WTC11 (cell line): ENCODE results near the gene EPHA1. TPM values are rescaled to one million over a fixed set of nuclear protein-coding genes. Genes with fewer than 3 reads are reported as not detected.
A peak's percentile ranks its signal among the peaks of the same experiment; 100 is the strongest.

Source experiments
- ATAC-seq: fragments of 200-7000 bp; cut with Tn5 transposase; 2 replicates; pipeline ENCODE4 v1.10.0; 2021; ENCODE audit warnings: mild to moderate bottlenecking, moderate library complexity
- CTCF ChIA-PET: fragments of 300-600 bp; sonication (Branson Sonifier 250); formaldehyde crosslinking; loops from one replicate; lab custom pipeline; 2021; ENCODE audit warnings: antibody characterized with exemption; lab: Charles Lee
- POLR2A ChIA-PET: fragments of 350-600 bp; sonication (Branson Sonifier 250); formaldehyde crosslinking; loops from one replicate; lab custom pipeline; 2021; ENCODE audit warnings: antibody characterized with exemption; lab: Charles Lee
- DNase-seq: peaks from one replicate; pipeline ENCODE4 v3.0.0; 2021; ENCODE audit warnings: low spot score
- H3K27ac Mint-ChIP-seq: 2 replicates; pipeline ENCODE4 v1.8.0; 2021; ENCODE audit warnings: mixed read lengths
- H3K27me3 Mint-ChIP-seq: 2 replicates; pipeline ENCODE4 v1.8.0; 2021; ENCODE audit warnings: low read depth, mild to moderate bottlenecking, moderate library complexity, mixed read lengths
- H3K36me3 Mint-ChIP-seq: 2 replicates; pipeline ENCODE4 v1.8.0; 2021; ENCODE audit warnings: mixed read lengths
- H3K4me1 Mint-ChIP-seq: 2 replicates; pipeline ENCODE4 v1.8.0; 2022; ENCODE audit warnings: mixed read lengths
- H3K4me3 Mint-ChIP-seq: 2 replicates; pipeline ENCODE4 v1.8.0; 2021; ENCODE audit warnings: mild to moderate bottlenecking, moderate library complexity, mixed read lengths
- H3K9me3 Mint-ChIP-seq: 2 replicates; pipeline ENCODE4 v1.8.0; 2021; ENCODE audit warnings: mixed read lengths
- CBFB ChIP-seq: sonication (generic); formaldehyde crosslinking; IDR thresholded peaks from 2 replicates; pipeline ENCODE4 v1.8.1; 2022; ENCODE audit warnings: mild to moderate bottlenecking, low read depth, missing genetic modification reagents
- ESRRA ChIP-seq: sonication (generic); formaldehyde crosslinking; IDR thresholded peaks from 2 replicates; pipeline ENCODE4 v1.8.1; 2022; ENCODE audit warnings: mild to moderate bottlenecking, missing genetic modification reagents, borderline replicate concordance
- GRHL2 ChIP-seq: fragments of 250-450 bp; sonication (Bioruptor Pico); IDR thresholded peaks from 2 replicates; pipeline ENCODE4 v1.8.0; 2022; ENCODE audit warnings: mild to moderate bottlenecking, moderate library complexity; ENCODE audit not compliant: insufficient replicate concordance, severe bottlenecking
- MXD4 ChIP-seq: fragments of 250-450 bp; sonication (Bioruptor Pico); IDR thresholded peaks from 2 replicates; pipeline ENCODE4 v1.8.0; 2021; ENCODE audit warnings: mild to moderate bottlenecking, moderate library complexity, borderline replicate concordance
- ZBTB21 ChIP-seq: sonication (generic); formaldehyde crosslinking; IDR thresholded peaks from 2 replicates; pipeline ENCODE4 v1.8.1; 2023; ENCODE audit warnings: mild to moderate bottlenecking, missing genetic modification reagents, borderline replicate concordance
- ZNF232 ChIP-seq: sonication (generic); formaldehyde crosslinking; IDR thresholded peaks from 2 replicates; pipeline ENCODE4 v1.8.0; 2022; ENCODE audit warnings: mild to moderate bottlenecking, missing genetic modification reagents
- ZNF396 ChIP-seq: fragments of 250-450 bp; sonication (Bioruptor Pico); IDR thresholded peaks from 2 replicates; pipeline ENCODE4 v1.8.0; 2021; ENCODE audit warnings: mild to moderate bottlenecking, moderate library complexity, borderline replicate concordance
- ZNF423 ChIP-seq: fragments of 250-450 bp; sonication (Bioruptor Pico); IDR thresholded peaks from 2 replicates; pipeline ENCODE4 v2.1.2; 2022; ENCODE audit warnings: mild to moderate bottlenecking, moderate library complexity
- total RNA-seq: library from RNA; stranded (reverse); gene quantifications from 3 replicates; pipeline ENCODE4 v1.2.3, GENCODE V29; 2021
- TF ChIP-seq, protein P1 (sequence below): fragments of 250-450 bp; sonication (Bioruptor Pico); IDR thresholded peaks from 2 replicates; pipeline ENCODE4 v2.1.2; 2022; ENCODE audit warnings: mild to moderate bottlenecking, moderate library complexity
- TF ChIP-seq, protein P2 (sequence below): sonication (generic); formaldehyde crosslinking; IDR thresholded peaks from 2 replicates; pipeline ENCODE4 v1.8.1; 2022; ENCODE audit warnings: missing genetic modification reagents, borderline replicate concordance
- TF ChIP-seq, protein P3 (sequence below): fragments of 250-450 bp; sonication (Bioruptor Pico); IDR thresholded peaks from 2 replicates; pipeline ENCODE4 v1.9.0; 2021; ENCODE audit warnings: mild to moderate bottlenecking, borderline replicate concordance
- TF ChIP-seq, protein P4 (sequence below): sonication (generic); formaldehyde crosslinking; IDR thresholded peaks from 2 replicates; pipeline ENCODE4 v1.8.1; 2022; ENCODE audit warnings: mild to moderate bottlenecking, moderate library complexity, missing genetic modification reagents
- TF ChIP-seq, protein P5 (sequence below): sonication (generic); formaldehyde crosslinking; IDR thresholded peaks from 2 replicates; pipeline ENCODE4 v1.8.0; 2023; ENCODE audit warnings: missing genetic modification reagents
- TF ChIP-seq, protein P6 (sequence below): sonication (generic); formaldehyde crosslinking; IDR thresholded peaks from 2 replicates; pipeline ENCODE4 v1.8.1; 2022; ENCODE audit warnings: low read depth, mild to moderate bottlenecking, moderate library complexity, missing genetic modification reagents, borderline replicate concordance

Gene EPHA1
- total RNA-seq, 1 experiment from 2014 or later: 203 TPM

DNA sequence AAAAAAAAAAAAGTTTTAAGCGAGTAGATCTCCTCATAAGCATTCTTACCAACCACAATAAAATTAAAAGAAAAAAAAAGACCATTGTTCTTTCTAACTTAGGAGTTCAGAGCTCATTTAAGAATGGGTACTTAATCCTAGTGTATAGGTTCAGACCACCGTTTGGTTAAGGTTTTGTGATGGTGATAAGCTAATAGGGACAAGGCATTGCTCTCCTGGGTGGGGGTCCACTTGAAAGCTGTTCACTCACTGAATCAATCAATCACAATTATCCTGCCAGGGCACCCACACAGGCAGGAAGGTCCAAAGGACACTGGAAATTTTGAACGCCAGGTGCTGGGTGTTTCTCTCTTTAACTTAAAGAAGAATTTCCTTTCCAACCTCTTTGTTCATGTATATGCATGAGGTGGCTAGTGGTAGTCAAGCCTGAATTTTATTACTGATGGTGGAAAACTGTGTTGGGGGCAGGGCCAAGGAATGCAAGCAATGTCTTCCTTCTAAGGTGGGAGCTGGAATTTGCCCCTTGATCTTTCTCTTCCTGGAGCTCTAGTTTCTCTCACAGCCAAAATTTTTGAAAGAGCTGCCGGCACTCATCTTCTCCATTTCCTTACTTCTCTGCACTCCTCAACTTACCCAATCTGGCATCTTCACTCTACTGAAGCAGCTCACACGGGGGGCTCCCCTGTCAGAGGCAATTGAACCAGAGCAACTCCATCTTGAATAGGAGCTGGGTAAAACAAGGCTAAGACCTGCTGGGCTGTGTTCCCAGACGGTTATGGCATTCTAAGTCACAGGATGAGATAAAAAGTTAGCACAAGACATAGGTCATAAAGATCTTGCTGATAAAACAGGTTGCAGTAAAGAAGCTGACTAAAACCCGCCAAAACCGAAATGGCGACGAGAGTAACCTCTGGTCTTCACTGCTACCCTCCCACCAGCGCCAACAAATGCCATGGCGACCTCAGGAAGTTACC is 38.7 kb downstream of the EPHA1 start:
- peaks cover 6% of the 10 kb centered on the region for H3K27me3 Mint-ChIP-seq
- ATAC-seq (peak; percentile 63), DNase-seq (peak; percentile 42)
- ChIA-PET POLR2A (interaction anchor here (1.1 to 2.6 kb wide), 4 partner anchors 11 to 25 kb away, joined by 3 to 16 read pairs (median 4); partner anchors contain the start of gene ZYX), CTCF (interaction anchor here (0.7 to 4.8 kb wide), 13 partner anchors 10 to 129 kb away, joined by 3 to 68 read pairs (median 3); partner anchors contain the start of gene CASP2)
- peaks cover 61% of the 10 kb centered on the region for H3K4me1 Mint-ChIP-seq
- TF ChIP-seq, protein P1, sequence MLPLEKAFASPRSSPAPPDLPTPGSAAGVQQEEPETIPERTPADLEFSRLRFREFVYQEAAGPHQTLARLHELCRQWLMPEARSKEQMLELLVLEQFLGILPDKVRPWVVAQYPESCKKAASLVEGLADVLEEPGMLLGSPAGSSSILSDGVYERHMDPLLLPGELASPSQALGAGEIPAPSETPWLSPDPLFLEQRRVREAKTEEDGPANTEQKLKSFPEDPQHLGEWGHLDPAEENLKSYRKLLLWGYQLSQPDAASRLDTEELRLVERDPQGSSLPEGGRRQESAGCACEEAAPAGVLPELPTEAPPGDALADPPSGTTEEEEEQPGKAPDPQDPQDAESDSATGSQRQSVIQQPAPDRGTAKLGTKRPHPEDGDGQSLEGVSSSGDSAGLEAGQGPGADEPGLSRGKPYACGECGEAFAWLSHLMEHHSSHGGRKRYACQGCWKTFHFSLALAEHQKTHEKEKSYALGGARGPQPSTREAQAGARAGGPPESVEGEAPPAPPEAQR: peak; percentile 88
- TF ChIP-seq ZNF396 (peak; percentile 48; the same call in 1 of the 2 replicates), ZNF423 (CRISPR knock-in tag) (0 out of 2 replicates have a peak, but pooled peaks have one; percentile 44), ESRRA (CRISPR knock-in tag) (no peak), MXD4 (peak; percentile 83; the same call in 1 of the 2 replicates)
- TF ChIP-seq, protein P2, sequence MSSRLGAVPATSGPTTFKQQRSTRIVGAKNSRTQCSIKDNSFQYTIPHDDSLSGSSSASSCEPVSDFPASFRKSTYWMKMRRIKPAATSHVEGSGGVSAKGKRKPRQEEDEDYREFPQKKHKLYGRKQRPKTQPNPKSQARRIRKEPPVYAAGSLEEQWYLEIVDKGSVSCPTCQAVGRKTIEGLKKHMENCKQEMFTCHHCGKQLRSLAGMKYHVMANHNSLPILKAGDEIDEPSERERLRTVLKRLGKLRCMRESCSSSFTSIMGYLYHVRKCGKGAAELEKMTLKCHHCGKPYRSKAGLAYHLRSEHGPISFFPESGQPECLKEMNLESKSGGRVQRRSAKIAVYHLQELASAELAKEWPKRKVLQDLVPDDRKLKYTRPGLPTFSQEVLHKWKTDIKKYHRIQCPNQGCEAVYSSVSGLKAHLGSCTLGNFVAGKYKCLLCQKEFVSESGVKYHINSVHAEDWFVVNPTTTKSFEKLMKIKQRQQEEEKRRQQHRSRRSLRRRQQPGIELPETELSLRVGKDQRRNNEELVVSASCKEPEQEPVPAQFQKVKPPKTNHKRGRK: no peak
- TF ChIP-seq, protein P3, sequence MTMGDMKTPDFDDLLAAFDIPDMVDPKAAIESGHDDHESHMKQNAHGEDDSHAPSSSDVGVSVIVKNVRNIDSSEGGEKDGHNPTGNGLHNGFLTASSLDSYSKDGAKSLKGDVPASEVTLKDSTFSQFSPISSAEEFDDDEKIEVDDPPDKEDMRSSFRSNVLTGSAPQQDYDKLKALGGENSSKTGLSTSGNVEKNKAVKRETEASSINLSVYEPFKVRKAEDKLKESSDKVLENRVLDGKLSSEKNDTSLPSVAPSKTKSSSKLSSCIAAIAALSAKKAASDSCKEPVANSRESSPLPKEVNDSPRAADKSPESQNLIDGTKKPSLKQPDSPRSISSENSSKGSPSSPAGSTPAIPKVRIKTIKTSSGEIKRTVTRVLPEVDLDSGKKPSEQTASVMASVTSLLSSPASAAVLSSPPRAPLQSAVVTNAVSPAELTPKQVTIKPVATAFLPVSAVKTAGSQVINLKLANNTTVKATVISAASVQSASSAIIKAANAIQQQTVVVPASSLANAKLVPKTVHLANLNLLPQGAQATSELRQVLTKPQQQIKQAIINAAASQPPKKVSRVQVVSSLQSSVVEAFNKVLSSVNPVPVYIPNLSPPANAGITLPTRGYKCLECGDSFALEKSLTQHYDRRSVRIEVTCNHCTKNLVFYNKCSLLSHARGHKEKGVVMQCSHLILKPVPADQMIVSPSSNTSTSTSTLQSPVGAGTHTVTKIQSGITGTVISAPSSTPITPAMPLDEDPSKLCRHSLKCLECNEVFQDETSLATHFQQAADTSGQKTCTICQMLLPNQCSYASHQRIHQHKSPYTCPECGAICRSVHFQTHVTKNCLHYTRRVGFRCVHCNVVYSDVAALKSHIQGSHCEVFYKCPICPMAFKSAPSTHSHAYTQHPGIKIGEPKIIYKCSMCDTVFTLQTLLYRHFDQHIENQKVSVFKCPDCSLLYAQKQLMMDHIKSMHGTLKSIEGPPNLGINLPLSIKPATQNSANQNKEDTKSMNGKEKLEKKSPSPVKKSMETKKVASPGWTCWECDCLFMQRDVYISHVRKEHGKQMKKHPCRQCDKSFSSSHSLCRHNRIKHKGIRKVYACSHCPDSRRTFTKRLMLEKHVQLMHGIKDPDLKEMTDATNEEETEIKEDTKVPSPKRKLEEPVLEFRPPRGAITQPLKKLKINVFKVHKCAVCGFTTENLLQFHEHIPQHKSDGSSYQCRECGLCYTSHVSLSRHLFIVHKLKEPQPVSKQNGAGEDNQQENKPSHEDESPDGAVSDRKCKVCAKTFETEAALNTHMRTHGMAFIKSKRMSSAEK (CRISPR knock-in tag): peak; percentile 85; the same call in 1 of the 2 replicates
- TF ChIP-seq, protein P4, sequence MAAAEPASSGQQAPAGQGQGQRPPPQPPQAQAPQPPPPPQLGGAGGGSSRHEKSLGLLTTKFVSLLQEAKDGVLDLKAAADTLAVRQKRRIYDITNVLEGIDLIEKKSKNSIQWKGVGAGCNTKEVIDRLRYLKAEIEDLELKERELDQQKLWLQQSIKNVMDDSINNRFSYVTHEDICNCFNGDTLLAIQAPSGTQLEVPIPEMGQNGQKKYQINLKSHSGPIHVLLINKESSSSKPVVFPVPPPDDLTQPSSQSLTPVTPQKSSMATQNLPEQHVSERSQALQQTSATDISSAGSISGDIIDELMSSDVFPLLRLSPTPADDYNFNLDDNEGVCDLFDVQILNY (CRISPR knock-in tag): no peak
- TF ChIP-seq, protein P5, sequence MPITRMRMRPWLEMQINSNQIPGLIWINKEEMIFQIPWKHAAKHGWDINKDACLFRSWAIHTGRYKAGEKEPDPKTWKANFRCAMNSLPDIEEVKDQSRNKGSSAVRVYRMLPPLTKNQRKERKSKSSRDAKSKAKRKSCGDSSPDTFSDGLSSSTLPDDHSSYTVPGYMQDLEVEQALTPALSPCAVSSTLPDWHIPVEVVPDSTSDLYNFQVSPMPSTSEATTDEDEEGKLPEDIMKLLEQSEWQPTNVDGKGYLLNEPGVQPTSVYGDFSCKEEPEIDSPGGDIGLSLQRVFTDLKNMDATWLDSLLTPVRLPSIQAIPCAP (CRISPR knock-in tag): no peak
- TF ChIP-seq, protein P6, sequence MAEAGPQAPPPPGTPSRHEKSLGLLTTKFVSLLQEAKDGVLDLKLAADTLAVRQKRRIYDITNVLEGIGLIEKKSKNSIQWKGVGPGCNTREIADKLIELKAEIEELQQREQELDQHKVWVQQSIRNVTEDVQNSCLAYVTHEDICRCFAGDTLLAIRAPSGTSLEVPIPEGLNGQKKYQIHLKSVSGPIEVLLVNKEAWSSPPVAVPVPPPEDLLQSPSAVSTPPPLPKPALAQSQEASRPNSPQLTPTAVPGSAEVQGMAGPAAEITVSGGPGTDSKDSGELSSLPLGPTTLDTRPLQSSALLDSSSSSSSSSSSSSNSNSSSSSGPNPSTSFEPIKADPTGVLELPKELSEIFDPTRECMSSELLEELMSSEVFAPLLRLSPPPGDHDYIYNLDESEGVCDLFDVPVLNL (CRISPR knock-in tag): no peak
- no peaks in the 10 kb centered on the region for H3K36me3 Mint-ChIP-seq
- peak overlapping the region; percentile 88 for H3K27ac Mint-ChIP-seq
- H3K9me3 Mint-ChIP-seq: no peaks in the 10 kb centered on the region
- peak overlapping the region; percentile 20 for H3K4me3 Mint-ChIP-seq

DNA sequence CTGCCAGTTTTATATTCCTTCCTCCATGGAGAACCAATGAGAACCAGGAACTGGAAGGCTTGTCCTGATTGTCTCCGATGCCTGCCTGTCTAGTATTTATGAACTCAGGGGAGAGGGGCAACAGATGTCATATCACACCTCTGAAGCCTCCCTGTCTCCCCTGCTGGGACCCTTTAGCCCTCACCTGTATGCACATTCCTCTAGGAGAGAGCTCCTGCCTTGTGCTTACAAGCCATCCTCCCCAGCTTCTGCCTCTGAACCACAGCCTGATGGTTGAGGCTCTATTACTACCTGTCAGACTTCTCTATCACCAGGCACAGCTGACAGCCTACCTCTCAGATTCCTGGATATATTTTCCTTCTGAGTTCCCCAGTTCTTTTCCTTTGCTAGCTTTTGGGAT is 40.3 kb downstream of the EPHA1 start:
- Mint-ChIP-seq H3K36me3 (no peaks in the 10 kb centered on the region), H3K27ac (peak overlapping the region; percentile 18; the same call in 1 of the 2 replicates), H3K4me1 (peaks cover 49% of the 10 kb centered on the region), H3K9me3 (no peaks in the 10 kb centered on the region), H3K27me3 (peaks cover 22% of the 10 kb centered on the region), H3K4me3 (no peak overlapping the region)
- no peak for DNase-seq
- ATAC-seq: peak; percentile 47
- CTCF ChIA-PET: interaction anchor here (1.1 to 4.8 kb wide), 6 partner anchors 12 to 63 kb away, joined by 3 to 68 read pairs (median 4); no protein-coding TSS in a partner anchor
- POLR2A ChIA-PET: interaction anchor here (0.9 to 2.6 kb wide), 3 partner anchors 12 to 23 kb away, joined by 4 to 16 read pairs (median 4); partner anchors contain the start of gene ZYX
- TF ChIP-seq ZNF232 (CRISPR knock-in tag) (no peak), ZBTB21 (CRISPR knock-in tag) (no peak), GRHL2 (CRISPR knock-in tag) (no peak), CBFB (CRISPR knock-in tag) (no peak)
- TF ChIP-seq, protein P3 (CRISPR knock-in tag): no peak
